ENCODE measurements around the gene RPL36.

DNA sequence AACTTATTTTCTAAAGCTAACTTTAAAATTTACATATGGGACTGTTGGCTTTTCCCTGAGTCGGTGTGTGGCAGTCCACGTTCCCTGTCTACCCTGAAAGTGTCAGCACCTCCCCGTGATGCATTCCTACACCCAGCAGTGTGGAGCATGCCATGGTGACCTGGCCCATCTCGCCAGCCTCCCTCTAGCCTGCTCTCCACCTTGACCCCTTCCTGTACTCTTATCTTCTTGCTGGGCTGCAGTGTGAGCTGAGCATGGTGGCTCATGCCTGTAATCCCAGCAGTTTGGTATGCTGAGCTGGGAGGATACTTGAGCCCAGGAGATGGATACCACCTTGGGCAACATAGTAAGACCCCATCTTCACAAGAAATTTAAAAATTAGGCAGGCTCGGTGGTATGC lies 35.2 kb upstream of the RPL36 start:
- TF ChIP-seq, protein P1, sequence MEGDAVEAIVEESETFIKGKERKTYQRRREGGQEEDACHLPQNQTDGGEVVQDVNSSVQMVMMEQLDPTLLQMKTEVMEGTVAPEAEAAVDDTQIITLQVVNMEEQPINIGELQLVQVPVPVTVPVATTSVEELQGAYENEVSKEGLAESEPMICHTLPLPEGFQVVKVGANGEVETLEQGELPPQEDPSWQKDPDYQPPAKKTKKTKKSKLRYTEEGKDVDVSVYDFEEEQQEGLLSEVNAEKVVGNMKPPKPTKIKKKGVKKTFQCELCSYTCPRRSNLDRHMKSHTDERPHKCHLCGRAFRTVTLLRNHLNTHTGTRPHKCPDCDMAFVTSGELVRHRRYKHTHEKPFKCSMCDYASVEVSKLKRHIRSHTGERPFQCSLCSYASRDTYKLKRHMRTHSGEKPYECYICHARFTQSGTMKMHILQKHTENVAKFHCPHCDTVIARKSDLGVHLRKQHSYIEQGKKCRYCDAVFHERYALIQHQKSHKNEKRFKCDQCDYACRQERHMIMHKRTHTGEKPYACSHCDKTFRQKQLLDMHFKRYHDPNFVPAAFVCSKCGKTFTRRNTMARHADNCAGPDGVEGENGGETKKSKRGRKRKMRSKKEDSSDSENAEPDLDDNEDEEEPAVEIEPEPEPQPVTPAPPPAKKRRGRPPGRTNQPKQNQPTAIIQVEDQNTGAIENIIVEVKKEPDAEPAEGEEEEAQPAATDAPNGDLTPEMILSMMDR (optimal IDR thresholded peaks at IDR 0.05 in 1 of 3, IDR thresholded peaks at IDR 0.05 in 1 of 3, conservative IDR thresholded peaks at IDR 0.05 in 1 of 3; ENCODE audit: extremely low read depth in 1 of 3, insufficient read depth in 2 of 3, low read length in 3 of 3) = no peak
- TF ChIP-seq EZH2 (IDR thresholded peaks at IDR 0.05; ENCODE audit: low read length) = no peak
